Osteocyte (in vitro differentiated cells): ENCODE measurements around the gene ZNF84. TPM values are rescaled to one million over a fixed set of nuclear protein-coding genes. Genes with fewer than 3 reads are reported as not detected.

Source experiments
- DNase-seq: peaks from one replicate; pipeline ENCODE4 v3.0.0; 2021; ENCODE audit warnings: mixed read lengths; ENCODE audit not compliant: unreplicated experiment; ENCODE audit errors: extremely low spot score
- H3K27ac Mint-ChIP-seq: one replicate; pipeline ENCODE4 v1.8.0; 2021; ENCODE audit warnings: mild to moderate bottlenecking, mixed read lengths; ENCODE audit not compliant: unreplicated experiment
- H3K27me3 Mint-ChIP-seq: one replicate; pipeline ENCODE4 v1.8.0; 2021; ENCODE audit warnings: mixed read lengths; ENCODE audit not compliant: unreplicated experiment
- H3K36me3 Mint-ChIP-seq: one replicate; pipeline ENCODE4 v1.8.0; 2021; ENCODE audit warnings: mixed read lengths; ENCODE audit not compliant: unreplicated experiment
- H3K4me1 Mint-ChIP-seq: one replicate; pipeline ENCODE4 v1.8.0; 2021; ENCODE audit warnings: mixed read lengths; ENCODE audit not compliant: unreplicated experiment
- H3K4me3 Mint-ChIP-seq: one replicate; pipeline ENCODE4 v1.8.0; 2021; ENCODE audit warnings: mild to moderate bottlenecking, moderate library complexity, mixed read lengths; ENCODE audit not compliant: unreplicated experiment
- H3K9me3 Mint-ChIP-seq: one replicate; pipeline ENCODE4 v1.8.0; 2021; ENCODE audit warnings: mixed read lengths; ENCODE audit not compliant: unreplicated experiment
- long read RNA-seq: library from polyadenylated mRNA; unstranded; transcript quantifications from one replicate; pipeline ENCODE4 v2.0.0, GENCODE V29; 2021
- total RNA-seq: library from RNA; stranded (reverse); gene quantifications from 2 replicates; pipeline ENCODE4 v1.2.1, GENCODE V29; 2021
- TF ChIP-seq, protein P1 (sequence below): fragments of 200-600 bp; sonication (generic); IDR thresholded peaks from 2 replicates; pipeline ENCODE4 v1.5.0; 2021; ENCODE audit warnings: antibody characterized with exemption, mild to moderate bottlenecking, moderate library complexity

The ZNF84 gene
- 43.5 and 44.8 TPM in 2 replicates for total RNA-seq
- long read RNA-seq, full-length matches to known transcripts: 79 of 146 reads
- long read RNA-seq, partial matches to known transcripts: 28 of 146 reads
- long read RNA-seq, other reads (novel, unspliced or antisense): 39 of 146 reads

- Mint-ChIP-seq H3K27ac (peak within 1 kb of the TSS; percentile 95), H3K4me3 (peak within 1 kb of the TSS; percentile 84), H3K9me3 (peaks cover 39% of the 10 kb centered on the region), H3K27me3 (no peaks in the 10 kb centered on the region), H3K4me1 (peaks cover 9% of the 10 kb centered on the region), H3K36me3 (peaks cover 36% of the 10 kb centered on the region)
- DNase-seq: peak; percentile 99
- TF ChIP-seq, protein P1, sequence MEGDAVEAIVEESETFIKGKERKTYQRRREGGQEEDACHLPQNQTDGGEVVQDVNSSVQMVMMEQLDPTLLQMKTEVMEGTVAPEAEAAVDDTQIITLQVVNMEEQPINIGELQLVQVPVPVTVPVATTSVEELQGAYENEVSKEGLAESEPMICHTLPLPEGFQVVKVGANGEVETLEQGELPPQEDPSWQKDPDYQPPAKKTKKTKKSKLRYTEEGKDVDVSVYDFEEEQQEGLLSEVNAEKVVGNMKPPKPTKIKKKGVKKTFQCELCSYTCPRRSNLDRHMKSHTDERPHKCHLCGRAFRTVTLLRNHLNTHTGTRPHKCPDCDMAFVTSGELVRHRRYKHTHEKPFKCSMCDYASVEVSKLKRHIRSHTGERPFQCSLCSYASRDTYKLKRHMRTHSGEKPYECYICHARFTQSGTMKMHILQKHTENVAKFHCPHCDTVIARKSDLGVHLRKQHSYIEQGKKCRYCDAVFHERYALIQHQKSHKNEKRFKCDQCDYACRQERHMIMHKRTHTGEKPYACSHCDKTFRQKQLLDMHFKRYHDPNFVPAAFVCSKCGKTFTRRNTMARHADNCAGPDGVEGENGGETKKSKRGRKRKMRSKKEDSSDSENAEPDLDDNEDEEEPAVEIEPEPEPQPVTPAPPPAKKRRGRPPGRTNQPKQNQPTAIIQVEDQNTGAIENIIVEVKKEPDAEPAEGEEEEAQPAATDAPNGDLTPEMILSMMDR: no peak
Measured at GRCh38 chr12:133037207-133038005, at the start of gene ZNF84. TSS of gene ZNF84 (plus strand) at chr12:133037509. CDS start at chr12:133041468, 3,959 bp downstream.

DNA sequence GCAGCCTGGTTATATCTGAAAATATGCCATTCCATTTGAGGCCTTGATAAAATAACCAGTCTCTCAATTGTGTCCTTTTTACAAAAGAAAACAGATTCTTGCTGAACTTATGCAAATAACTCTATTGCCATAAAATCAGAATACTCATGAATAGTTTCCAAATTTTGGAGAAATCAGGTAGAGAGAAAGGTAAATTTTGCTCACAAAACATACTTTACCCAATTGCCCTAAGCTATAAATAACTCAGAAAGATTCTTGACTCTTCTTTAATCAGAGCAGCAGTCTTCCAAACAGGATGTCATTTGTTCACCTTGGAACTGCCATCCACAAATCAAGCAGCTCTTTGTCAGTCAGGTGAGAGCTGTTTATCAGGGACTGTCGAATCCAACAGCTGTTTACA, 38.6 kb upstream of the ZNF84 start:
- DNase-seq: no peak
- Mint-ChIP-seq H3K9me3 (peaks cover 32% of the 10 kb centered on the region), H3K4me3 (no peak overlapping the region), H3K27me3 (no peaks in the 10 kb centered on the region), H3K27ac (no peak overlapping the region), H3K36me3 (peaks cover 51% of the 10 kb centered on the region), H3K4me1 (no peaks in the 10 kb centered on the region)
- TF ChIP-seq, protein P1: no peak

GRCh38 chr12:133010657-133011297, 26.5 kb upstream of the ZNF84 start:
- H3K9me3 Mint-ChIP-seq: peaks cover 37% of the 10 kb centered on the region
- H3K4me1 Mint-ChIP-seq: no peaks in the 10 kb centered on the region
- H3K36me3 Mint-ChIP-seq: peaks cover 83% of the 10 kb centered on the region
- H3K27ac Mint-ChIP-seq: no peak overlapping the region
- no peaks in the 10 kb centered on the region for H3K27me3 Mint-ChIP-seq
- H3K4me3 Mint-ChIP-seq: no peak overlapping the region
- DNase-seq: no peak
- TF ChIP-seq, protein P1: no peak

- Mint-ChIP-seq H3K36me3 (peaks cover 32% of the 10 kb centered on the region), H3K27ac (no peak overlapping the region), H3K27me3 (no peaks in the 10 kb centered on the region), H3K4me3 (no peak overlapping the region), H3K9me3 (peaks cover 41% of the 10 kb centered on the region), H3K4me1 (no peaks in the 10 kb centered on the region)
- DNase-seq: no peak
- TF ChIP-seq, protein P1: no peak
Measured at GRCh38 chr12:133023566-133023965, 13.7 kb upstream of the ZNF84 start.

DNA sequence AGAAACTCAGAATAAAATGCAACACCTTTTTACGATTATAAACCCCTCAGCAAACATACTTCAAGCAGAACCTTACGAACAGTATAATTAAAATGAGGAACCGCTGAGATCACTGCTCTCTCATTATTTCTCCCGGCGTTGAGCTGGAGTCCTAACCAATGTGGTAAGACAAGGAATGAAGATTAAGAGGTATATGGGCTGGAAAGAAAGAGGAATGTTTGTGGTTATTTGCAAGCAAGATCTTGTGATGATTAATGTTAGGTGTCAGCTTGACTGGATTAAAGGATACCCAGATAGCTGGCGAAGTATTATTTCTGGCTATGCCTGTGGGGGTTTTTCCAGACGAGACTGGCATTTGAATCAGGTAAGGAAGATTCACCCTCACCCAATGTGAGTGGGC, 10.3 kb upstream of the ZNF84 start:
- no peak overlapping the region for H3K27ac Mint-ChIP-seq
- H3K36me3 Mint-ChIP-seq: peaks cover 13% of the 10 kb centered on the region
- TF ChIP-seq, protein P1: no peak
- H3K9me3 Mint-ChIP-seq: peaks cover 41% of the 10 kb centered on the region
- no peak for DNase-seq
- no peaks in the 10 kb centered on the region for H3K4me1 Mint-ChIP-seq
- H3K27me3 Mint-ChIP-seq: no peaks in the 10 kb centered on the region
- H3K4me3 Mint-ChIP-seq: no peak overlapping the region
